Heart left ventricle (tissue), 16 donors: Measurements from ENCODE around the gene LCN10. TPM values are rescaled to one million over a fixed set of nuclear protein-coding genes. Genes with fewer than 3 reads are reported as not detected.

ENCODE experiments used
- ATAC-seq, 4 donors: fragments of 200-7000 bp; cut with Tn5 transposase; one replicate each; pipeline ENCODE4 v1.9.1; 2020 to 2022; ENCODE audit warnings: moderate library complexity in 4 of 4, mild to moderate bottlenecking in 3 of 4, moderate number of reproducible peaks in 1 of 4
- DNase-seq, 5 donors: peaks; one replicate each; pipeline ENCODE4 v3.0.0-alpha.2; 2020
- H3K27ac ChIP-seq, 12 donors: fragments of 200-600 bp; sonication (generic) in 4 of 12; one replicate each; pipeline versions ENCODE4 v1.5.0 to v1.8.0; 2016 to 2022; ENCODE audit warnings: mild to moderate bottlenecking in 2 of 12
- H3K27me3 ChIP-seq, 9 donors: fragments of 200-600 bp; sonication (generic) in 2 of 9; one replicate each; pipeline versions ENCODE4 v1.5.1 to v1.8.0; 2016 to 2022; ENCODE audit warnings: mild to moderate bottlenecking in 3 of 9
- H3K36me3 ChIP-seq, 9 donors: fragments of 200-600 bp; sonication (generic) in 2 of 9; one replicate each; pipeline versions ENCODE4 v1.5.0 to v1.8.0; 2018 to 2022; ENCODE audit warnings: mild to moderate bottlenecking in 2 of 9
- H3K4me1 ChIP-seq, 12 donors: fragments of 200-600 bp; sonication (generic) in 4 of 12; one replicate each; pipeline versions ENCODE4 v1.5.0 to v1.8.0; 2016 to 2022; ENCODE audit warnings: mild to moderate bottlenecking in 3 of 12
- H3K4me3 ChIP-seq, 12 donors: fragments of 200-600 bp; sonication (generic) in 4 of 12; one replicate each; pipeline versions ENCODE4 v1.5.0 to v1.8.0; 2017 to 2022; ENCODE audit warnings: mild to moderate bottlenecking in 9 of 12, moderate library complexity in 4 of 12
- H3K9me3 ChIP-seq, 12 donors: fragments of 200-600 bp; sonication (generic) in 4 of 12; one replicate each; pipeline versions ENCODE4 v1.5.0 to v1.8.0; 2016 to 2022; ENCODE audit warnings: mild to moderate bottlenecking in 1 of 12
- POLR2A ChIP-seq, 2 donors: fragments of 450-650 bp; IDR thresholded peaks; one replicate each; pipeline ENCODE4 v1.6.1; 2017; ENCODE audit warnings: antibody characterized with exemption in 2 of 2, mild to moderate bottlenecking in 2 of 2, moderate library complexity in 2 of 2
- WGBS, 4 donors: extraction: QIAGEN DNeasy Blood & Tissue Kit in 2 of 4; methylation state at CpG; one replicate each; pipeline versions ENCODE4 v1.1.5 to v1.1.7; 2013 to 2018; 5-methylcytosine and 5-hydroxymethylcytosine counted together
- intact Hi-C, 10 donors: fragments of 100-400 bp; cut with DNase I; formaldehyde crosslinking; loops; one replicate each; pipeline versions ENCODE4 v1.11.1 to v1.14.2; 2022
- polyA plus RNA-seq, 2 donors: library from polyadenylated mRNA; stranded (reverse); fragments of 200-250 nt; gene quantifications; one replicate each; pipeline ENCODE4 v1.2.3, GENCODE V29; 2013
- total RNA-seq, 9 donors: library from RNA; depleted of rRNA in 2 of 9; stranded (reverse); fragments of >200 nt in 2 of 9; fragmentation: NEBNext Ultra II Directional in 3 of 9; extraction: Animal tissue kit (Norgen Biotek cat#: 25700) in 3 of 9; gene quantifications; one replicate each; pipeline versions ENCODE4 v1.1.0 to v1.2.4, GENCODE V29; 2016 to 2023
- TF ChIP-seq, protein P1 (sequence below), 12 donors: fragments of 200-600 bp; sonication (generic) in 4 of 12; IDR thresholded peaks; one replicate each; pipeline versions ENCODE4 v1.5.0 to v1.8.0; 2018 to 2022; ENCODE audit warnings: antibody characterized with exemption in 12 of 12, mild to moderate bottlenecking in 5 of 12
- donor health status: ischemic (EF 13 %, LVEDD 7.1; RV severe dilation, severe dysfunction).
- donor health status: healthy with polysubstance abuse.
- donor health status: DM: no; HTN: yes; CAD: no.
- donor health status: DM: no; HTN: no; CAD: no.
- donor health status: ischemic (EF 25% LVEDD 6.9; RV normal size, moderate dysfunction).
- donor health status: ischemic (EF 25% LVEDD 5.7; RV mildly dilated, moderate dysfunction).
- donor health status: healthy.
- donor health status: DM: yes; HTN: yes; CAD: no.
- donor health status: ischemic (EF 35%, LVEDD 5.7; RV mildly dilated, moderate dysfunction).
- donor health status: nonischemic (EF 11% LVEDD 7.7; RV severe dilation, severe dysfunction).
- donor health status: DM: yes; HTN: yes; CAD: no.
- donor health status: PGD.
- donor health status: ischemic (EF 29% LVEDD 5.4; RV normal size, mild dysfunction).
- donor health status: nonischemic (EF 23%, LVEDD 6.1; RV moderate dilation, normal function).

LCN10 gene
- total and polyA plus RNA-seq, 11 donors, result 0.50 to 40.7 (median 10.5) TPM

- DNase-seq (peak in 2 of 5 donors; percentile 24 to 79), ATAC-seq (peak; percentile 12 to 62 (median 35))
- H3K4me1 ChIP-seq, result peaks cover 9 to 81% (median 50%) of the 10 kb centered on the region in 12 donors
- H3K9me3 ChIP-seq, result no peaks in the 10 kb centered on the region
- peaks cover 3 to 55% (median 47%) of the 10 kb centered on the region in 9 donors for H3K36me3 ChIP-seq
- H3K4me3 ChIP-seq, result peak overlapping the region in 1 of 12 donors; percentile 6
- TF ChIP-seq POLR2A (IDR thresholded peaks at IDR 0.05), result no peak
- TF ChIP-seq, protein P1, sequence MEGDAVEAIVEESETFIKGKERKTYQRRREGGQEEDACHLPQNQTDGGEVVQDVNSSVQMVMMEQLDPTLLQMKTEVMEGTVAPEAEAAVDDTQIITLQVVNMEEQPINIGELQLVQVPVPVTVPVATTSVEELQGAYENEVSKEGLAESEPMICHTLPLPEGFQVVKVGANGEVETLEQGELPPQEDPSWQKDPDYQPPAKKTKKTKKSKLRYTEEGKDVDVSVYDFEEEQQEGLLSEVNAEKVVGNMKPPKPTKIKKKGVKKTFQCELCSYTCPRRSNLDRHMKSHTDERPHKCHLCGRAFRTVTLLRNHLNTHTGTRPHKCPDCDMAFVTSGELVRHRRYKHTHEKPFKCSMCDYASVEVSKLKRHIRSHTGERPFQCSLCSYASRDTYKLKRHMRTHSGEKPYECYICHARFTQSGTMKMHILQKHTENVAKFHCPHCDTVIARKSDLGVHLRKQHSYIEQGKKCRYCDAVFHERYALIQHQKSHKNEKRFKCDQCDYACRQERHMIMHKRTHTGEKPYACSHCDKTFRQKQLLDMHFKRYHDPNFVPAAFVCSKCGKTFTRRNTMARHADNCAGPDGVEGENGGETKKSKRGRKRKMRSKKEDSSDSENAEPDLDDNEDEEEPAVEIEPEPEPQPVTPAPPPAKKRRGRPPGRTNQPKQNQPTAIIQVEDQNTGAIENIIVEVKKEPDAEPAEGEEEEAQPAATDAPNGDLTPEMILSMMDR (IDR thresholded peaks at IDR 0.05), result no peak
- intact Hi-C loops, result no loop called here
- 50 to 60% (median 53%) methylated on average over 10 to 30 of the region's 30 CpGs for WGBS, 4 donors
- H3K27ac ChIP-seq, result peak overlapping the region in 11 of 12 donors; percentile 19 to 67 (median 50)
- H3K27me3 ChIP-seq, result no peaks in the 10 kb centered on the region
Measured at GRCh38 chr9:136721339-136722092, 21.2 kb downstream of the LCN10 start.

DNA sequence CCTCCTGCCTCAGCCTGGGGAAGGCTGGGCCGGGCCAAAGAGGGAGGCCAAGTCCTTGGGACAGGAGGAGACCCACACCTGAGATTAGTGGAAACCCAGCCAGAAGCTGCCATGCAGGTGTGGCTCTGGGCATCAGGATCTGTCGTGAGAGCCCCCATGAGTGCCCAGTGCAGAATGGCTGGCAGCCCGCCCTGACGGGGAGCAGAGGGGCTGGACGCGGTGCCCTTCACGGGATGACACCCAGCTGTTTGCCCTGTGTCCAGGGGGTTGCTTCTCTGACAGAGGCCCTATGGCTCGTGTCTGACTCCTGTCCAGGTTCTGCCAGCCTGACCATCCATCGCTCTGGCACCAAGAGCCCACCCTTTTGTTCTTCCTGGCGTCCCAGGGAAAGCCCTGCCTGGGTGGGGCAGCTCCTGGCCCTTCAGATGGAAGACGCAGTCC, 21.8 kb downstream of the LCN10 start:
- Histone ChIP-seq H3K36me3 (peaks cover 3 to 50% (median 41%) of the 10 kb centered on the region in 9 donors), H3K4me3 (no peak overlapping the region)
- peak in 2 of 4 donors; percentile 0 to 3 for ATAC-seq

DNA sequence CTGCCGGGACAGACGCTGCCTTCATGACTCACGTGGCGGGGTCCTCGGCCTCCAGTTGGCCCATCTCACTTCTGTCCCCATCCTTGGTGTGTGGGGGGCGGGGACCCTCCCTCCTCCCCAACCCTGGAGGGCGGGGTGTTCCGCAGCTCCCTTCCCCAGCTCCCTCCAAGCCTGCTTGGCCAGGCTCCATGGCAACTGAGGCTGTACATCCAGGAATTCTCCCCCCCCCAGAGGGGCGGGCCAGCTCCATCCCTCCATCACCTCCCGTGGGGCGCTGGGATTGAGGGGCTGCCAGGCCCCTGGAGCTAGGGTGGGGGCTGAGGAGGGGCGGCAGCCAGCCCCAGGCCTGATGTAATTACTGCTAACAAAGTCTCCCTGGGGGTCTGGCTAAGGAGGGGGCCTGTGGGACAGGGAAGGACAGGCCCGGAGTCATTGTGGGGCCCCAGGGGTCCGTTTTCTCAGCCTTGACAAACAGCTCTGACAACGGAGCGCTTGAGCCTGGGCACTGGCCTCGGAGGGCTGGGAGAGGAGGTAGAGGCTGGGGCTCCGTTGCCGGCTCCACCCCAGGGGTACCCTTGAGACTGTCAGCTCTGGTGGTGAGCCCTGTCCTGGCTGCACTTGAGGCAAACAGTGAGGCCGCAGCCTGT, 22.4 kb downstream of the LCN10 start:
- ATAC-seq (peak in 3 of 4 donors; percentile 1 to 17 (median 8)), DNase-seq (peak in 2 of 5 donors; percentile 61 to 65)
- Histone ChIP-seq H3K4me3 (peak overlapping the region in 1 of 12 donors; percentile 12), H3K36me3 (peaks cover 3 to 45% (median 36%) of the 10 kb centered on the region in 9 donors), H3K27me3 (no peaks in the 10 kb centered on the region), H3K9me3 (no peaks in the 10 kb centered on the region), H3K27ac (peak overlapping the region; percentile 13 to 67 (median 54)), H3K4me1 (peaks cover 4 to 75% (median 42%) of the 10 kb centered on the region in 12 donors)
- TF ChIP-seq, protein P1 (IDR thresholded peaks at IDR 0.05), result no peak
- TF ChIP-seq POLR2A (IDR thresholded peaks at IDR 0.05), result no peak
- intact Hi-C loops, result no loop called here
- 42 to 58% (median 47%) methylated on average over 16 to 20 of the region's 20 CpGs for WGBS, 4 donors

More for the DNA sequence above, 21.8 kb downstream of the LCN10 start:
- Histone ChIP-seq H3K27me3 (no peaks in the 10 kb centered on the region), H3K4me1 (peaks cover 6 to 76% (median 45%) of the 10 kb centered on the region in 12 donors), H3K9me3 (no peaks in the 10 kb centered on the region), H3K27ac (peak overlapping the region; percentile 13 to 67 (median 54))
- no peak for DNase-seq
- intact Hi-C loops, result no loop called here
- WGBS, 4 donors, result 40 to 63% (median 58%) methylated on average over 5 to 11 of the region's 11 CpGs
- TF ChIP-seq, protein P1 (IDR thresholded peaks at IDR 0.05), result no peak
- no peak for TF ChIP-seq POLR2A (IDR thresholded peaks at IDR 0.05)
